Thyroid gland (tissue), 4 donors: ENCODE results near the gene ADAMTS13.

Experiments
- CTCF ChIP-seq, 6 experiments: fragments of 200-600 bp in 3 of 6; fragments of 450-650 bp in 3 of 6; sonication (generic) in 3 of 6; IDR thresholded peaks; one replicate each; pipeline ENCODE4 v1.5.1; 2016 to 2019; ENCODE audit warnings: antibody characterized with exemption in 6 of 6, mild to moderate bottlenecking in 2 of 6, inconsistent platforms in 1 of 6, moderate library complexity in 1 of 6
- POLR2A ChIP-seq, 2 donors: fragments of 450-650 bp; IDR thresholded peaks; one replicate each; pipeline ENCODE4 v1.6.1; 2017; ENCODE audit warnings: antibody characterized with exemption in 2 of 2, mild to moderate bottlenecking in 2 of 2, moderate library complexity in 1 of 2

- TF ChIP-seq CTCF (IDR thresholded peaks at IDR 0.05) (no peak), POLR2A (IDR thresholded peaks at IDR 0.05) (no peak)
Observed at GRCh38 chr9:133507246-133507965, 85.2 kb downstream of the ADAMTS13 start.
